OCI-LY1 (cell line): Measurements from ENCODE around the gene MAP3K20.

Experiments used
- EZH2 ChIP-seq: fragments of 200-600 bp; sonication (generic), shearing (Covaris generic); IDR thresholded peaks from 2 replicates; pipeline ENCODE4 v1.8.0; 2017; ENCODE audit warnings: borderline replicate concordance, mixed run types, mild to moderate bottlenecking, antibody characterized with exemption, low read length, moderate library complexity, mixed read lengths
- TF ChIP-seq, protein P1 (sequence below): fragments of 200-600 bp; sonication (generic), shearing (Covaris generic); IDR thresholded peaks from 2 replicates; pipeline ENCODE4 v1.5.1; 2017; ENCODE audit warnings: mild to moderate bottlenecking, antibody characterized with exemption, low read length, moderate library complexity, mixed read lengths

GRCh38 chr2:173291412-173291811 is 215.8 kb downstream of the MAP3K20 start:
- TF ChIP-seq, protein P1, sequence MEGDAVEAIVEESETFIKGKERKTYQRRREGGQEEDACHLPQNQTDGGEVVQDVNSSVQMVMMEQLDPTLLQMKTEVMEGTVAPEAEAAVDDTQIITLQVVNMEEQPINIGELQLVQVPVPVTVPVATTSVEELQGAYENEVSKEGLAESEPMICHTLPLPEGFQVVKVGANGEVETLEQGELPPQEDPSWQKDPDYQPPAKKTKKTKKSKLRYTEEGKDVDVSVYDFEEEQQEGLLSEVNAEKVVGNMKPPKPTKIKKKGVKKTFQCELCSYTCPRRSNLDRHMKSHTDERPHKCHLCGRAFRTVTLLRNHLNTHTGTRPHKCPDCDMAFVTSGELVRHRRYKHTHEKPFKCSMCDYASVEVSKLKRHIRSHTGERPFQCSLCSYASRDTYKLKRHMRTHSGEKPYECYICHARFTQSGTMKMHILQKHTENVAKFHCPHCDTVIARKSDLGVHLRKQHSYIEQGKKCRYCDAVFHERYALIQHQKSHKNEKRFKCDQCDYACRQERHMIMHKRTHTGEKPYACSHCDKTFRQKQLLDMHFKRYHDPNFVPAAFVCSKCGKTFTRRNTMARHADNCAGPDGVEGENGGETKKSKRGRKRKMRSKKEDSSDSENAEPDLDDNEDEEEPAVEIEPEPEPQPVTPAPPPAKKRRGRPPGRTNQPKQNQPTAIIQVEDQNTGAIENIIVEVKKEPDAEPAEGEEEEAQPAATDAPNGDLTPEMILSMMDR: no peak
- TF ChIP-seq EZH2: no peak
